Activated B cell treated with CpG ODN at 0.5 μM for 24 hours (primary cell): ENCODE data around the gene NPFF. TPM values are rescaled to one million over a fixed set of nuclear protein-coding genes. Genes with fewer than 3 reads are reported as not detected.

Source experiments
- ATAC-seq: fragments of 200-7000 bp; cut with Tn5 transposase; one replicate; pipeline ENCODE4 v1.10.0; 2021; ENCODE audit warnings: low read depth, mild to moderate bottlenecking, moderate library complexity
- CTCF ChIA-PET: fragments of 350-600 bp; sonication (Branson Sonifier 250); formaldehyde crosslinking; loops from one replicate; lab custom pipeline; 2021; ENCODE audit warnings: antibody characterized with exemption; lab: Charles Lee
- POLR2A ChIA-PET: fragments of 350-600 bp; sonication (Branson Sonifier 250); formaldehyde crosslinking; loops from one replicate; lab custom pipeline; 2021; ENCODE audit warnings: antibody characterized with exemption; lab: Charles Lee
- DNase-seq: peaks from one replicate; pipeline ENCODE4 v3.0.0; 2022
- H3K27ac Mint-ChIP-seq: one replicate; pipeline ENCODE4 v1.8.0; 2020; ENCODE audit warnings: mixed read lengths
- H3K27me3 Mint-ChIP-seq: one replicate; pipeline ENCODE4 v1.8.0; 2021; ENCODE audit warnings: mixed read lengths
- H3K36me3 Mint-ChIP-seq: one replicate; pipeline ENCODE4 v1.8.0; 2021; ENCODE audit warnings: low read depth, mixed read lengths
- H3K4me1 Mint-ChIP-seq: one replicate; pipeline ENCODE4 v1.8.0; 2021; ENCODE audit warnings: mixed read lengths
- H3K4me3 Mint-ChIP-seq: one replicate; pipeline ENCODE4 v1.8.0; 2020; ENCODE audit warnings: mild to moderate bottlenecking, mixed read lengths
- H3K9me3 Mint-ChIP-seq: one replicate; pipeline ENCODE4 v1.8.0; 2020; ENCODE audit warnings: mixed read lengths
- intact Hi-C: fragments of 100-400 bp; cut with micrococcal nuclease; formaldehyde crosslinking; loops from one replicate; pipeline ENCODE4 v1.15.1; 2024
- total RNA-seq: library from RNA; stranded (reverse); gene quantifications from 2 replicates; pipeline ENCODE4 v1.2.3, GENCODE V29; 2022
- TF ChIP-seq, protein P1 (sequence below): fragments of 200-600 bp; IDR thresholded peaks from one replicate; pipeline ENCODE4 v1.8.0; 2022; ENCODE audit warnings: antibody characterized with exemption, mild to moderate bottlenecking

Gene NPFF
- total RNA-seq, 1 donor from 2014 or later, result not detected

GRCh38 chr12:53532524-53533445 lies 25.5 kb upstream of the NPFF start:
- H3K4me1 Mint-ChIP-seq, result no peaks in the 10 kb centered on the region
- no peak for DNase-seq
- H3K36me3 Mint-ChIP-seq, result peaks cover 64% of the 10 kb centered on the region
- TF ChIP-seq, protein P1, sequence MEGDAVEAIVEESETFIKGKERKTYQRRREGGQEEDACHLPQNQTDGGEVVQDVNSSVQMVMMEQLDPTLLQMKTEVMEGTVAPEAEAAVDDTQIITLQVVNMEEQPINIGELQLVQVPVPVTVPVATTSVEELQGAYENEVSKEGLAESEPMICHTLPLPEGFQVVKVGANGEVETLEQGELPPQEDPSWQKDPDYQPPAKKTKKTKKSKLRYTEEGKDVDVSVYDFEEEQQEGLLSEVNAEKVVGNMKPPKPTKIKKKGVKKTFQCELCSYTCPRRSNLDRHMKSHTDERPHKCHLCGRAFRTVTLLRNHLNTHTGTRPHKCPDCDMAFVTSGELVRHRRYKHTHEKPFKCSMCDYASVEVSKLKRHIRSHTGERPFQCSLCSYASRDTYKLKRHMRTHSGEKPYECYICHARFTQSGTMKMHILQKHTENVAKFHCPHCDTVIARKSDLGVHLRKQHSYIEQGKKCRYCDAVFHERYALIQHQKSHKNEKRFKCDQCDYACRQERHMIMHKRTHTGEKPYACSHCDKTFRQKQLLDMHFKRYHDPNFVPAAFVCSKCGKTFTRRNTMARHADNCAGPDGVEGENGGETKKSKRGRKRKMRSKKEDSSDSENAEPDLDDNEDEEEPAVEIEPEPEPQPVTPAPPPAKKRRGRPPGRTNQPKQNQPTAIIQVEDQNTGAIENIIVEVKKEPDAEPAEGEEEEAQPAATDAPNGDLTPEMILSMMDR, result no peak
- intact Hi-C loops, result no loop called here
- ChIA-PET POLR2A (no interaction called here), CTCF (interaction anchor here (1.6 kb wide), 1 partner anchor 10 kb away, joined by 4 read pairs; no protein-coding TSS in a partner anchor)
- no peak overlapping the region for H3K27ac Mint-ChIP-seq
- H3K27me3 Mint-ChIP-seq, result no peaks in the 10 kb centered on the region
- H3K9me3 Mint-ChIP-seq, result no peaks in the 10 kb centered on the region
- no peak overlapping the region for H3K4me3 Mint-ChIP-seq
- ATAC-seq, result no peak

DNA sequence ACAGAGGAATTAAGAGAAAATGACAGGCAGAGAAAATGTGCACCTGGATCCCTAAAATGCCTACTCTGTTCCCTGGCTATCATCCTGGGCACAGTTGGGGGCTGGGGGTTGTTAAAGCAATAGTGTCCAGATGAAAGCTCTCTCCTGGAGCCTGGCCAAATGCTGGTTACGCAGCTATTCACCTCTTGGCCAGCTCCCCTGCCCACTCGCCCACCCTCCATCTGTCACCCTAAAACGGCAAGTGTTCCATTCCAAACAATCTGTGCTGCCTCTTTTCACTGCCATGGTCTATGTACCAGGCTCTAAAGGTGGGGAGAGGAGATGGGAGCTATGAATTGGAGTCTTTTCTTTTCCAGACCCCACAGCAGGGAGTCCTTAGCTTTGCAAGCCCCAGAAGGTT lies 24.7 kb upstream of the NPFF start:
- Mint-ChIP-seq H3K4me1 (no peaks in the 10 kb centered on the region), H3K27ac (no peak overlapping the region), H3K27me3 (no peaks in the 10 kb centered on the region), H3K4me3 (no peak overlapping the region), H3K9me3 (no peaks in the 10 kb centered on the region), H3K36me3 (peaks cover 60% of the 10 kb centered on the region)
- intact Hi-C loops, result no loop called here
- no peak for DNase-seq
- ATAC-seq, result no peak
- ChIA-PET CTCF (no interaction called here), POLR2A (no interaction called here)
- TF ChIP-seq, protein P1, result no peak

- POLR2A ChIA-PET, result interaction anchor here (0.6 kb wide), 1 partner anchor 18 kb away, joined by 4 read pairs; no protein-coding TSS in a partner anchor
- ATAC-seq (no peak), DNase-seq (no peak)
- Mint-ChIP-seq H3K27ac (no peak overlapping the region), H3K36me3 (peaks cover 59% of the 10 kb centered on the region), H3K4me3 (no peak overlapping the region), H3K9me3 (no peaks in the 10 kb centered on the region), H3K4me1 (no peaks in the 10 kb centered on the region), H3K27me3 (no peaks in the 10 kb centered on the region)
- intact Hi-C loops, result no loop called here
- TF ChIP-seq, protein P1, result no peak
- CTCF ChIA-PET, result no interaction called here
These were observed 23.6 kb upstream of the NPFF start for GRCh38 chr12:53530920-53531319.

DNA sequence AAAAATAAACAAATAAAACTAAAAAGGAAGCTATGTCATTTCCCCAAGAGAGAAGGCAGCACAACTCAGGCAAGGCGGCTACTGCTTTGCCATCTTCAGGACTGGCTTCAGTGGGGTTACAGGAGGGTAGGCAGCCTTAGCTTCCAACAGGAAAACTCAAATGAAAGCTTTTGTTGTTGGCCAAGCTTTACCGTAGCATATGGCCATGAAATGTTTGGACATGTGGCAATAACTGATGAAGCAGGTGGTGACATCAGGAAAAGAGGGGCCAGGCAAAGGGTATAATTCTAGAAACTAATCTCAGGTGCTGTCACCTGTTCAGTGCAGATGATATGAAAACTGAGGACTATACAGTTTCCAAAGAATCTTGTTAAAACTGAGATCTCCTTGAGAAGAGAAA lies 22.8 kb upstream of the NPFF start:
- H3K4me3 Mint-ChIP-seq, result no peak overlapping the region
- ChIA-PET POLR2A (no interaction called here), CTCF (interaction anchor here (0.9 kb wide), 1 partner anchor 29 kb away, joined by 3 read pairs; no protein-coding TSS in a partner anchor)
- peaks cover 59% of the 10 kb centered on the region for H3K36me3 Mint-ChIP-seq
- H3K27ac Mint-ChIP-seq, result no peak overlapping the region
- no peak for ATAC-seq
- H3K27me3 Mint-ChIP-seq, result no peaks in the 10 kb centered on the region
- H3K9me3 Mint-ChIP-seq, result no peaks in the 10 kb centered on the region
- DNase-seq, result no peak
- intact Hi-C loops, result no loop called here
- TF ChIP-seq, protein P1, result no peak
- no peaks in the 10 kb centered on the region for H3K4me1 Mint-ChIP-seq

- ChIA-PET CTCF (no interaction called here), POLR2A (no interaction called here)
- no peak for ATAC-seq
- H3K27ac Mint-ChIP-seq, result no peak overlapping the region
- H3K36me3 Mint-ChIP-seq, result peaks cover 62% of the 10 kb centered on the region
- H3K9me3 Mint-ChIP-seq, result no peaks in the 10 kb centered on the region
- TF ChIP-seq, protein P1, result no peak
- no peaks in the 10 kb centered on the region for H3K27me3 Mint-ChIP-seq
- intact Hi-C loops, result no loop called here
- H3K4me1 Mint-ChIP-seq, result no peaks in the 10 kb centered on the region
- no peak for DNase-seq
- H3K4me3 Mint-ChIP-seq, result no peak overlapping the region
These were observed 17.2 kb upstream of the NPFF start for GRCh38 chr12:53524476-53524875.
